GM19351 (cell line): Measurements from ENCODE around the gene MAGEA11.
"Not testable (repeated sequence)": the region's sequence is repeated elsewhere in the genome, so short reads cannot be mapped to it uniquely, and the experiment has no call there.

Experiments
- ATAC-seq: cut with Tn5 transposase; IDR thresholded peaks from one replicate; pipeline ENCODE4 v1.9.1; 2021; ENCODE audit warnings: mild to moderate bottlenecking, moderate library complexity; ENCODE audit not compliant: unreplicated experiment

Gene MAGEA11, protein sequence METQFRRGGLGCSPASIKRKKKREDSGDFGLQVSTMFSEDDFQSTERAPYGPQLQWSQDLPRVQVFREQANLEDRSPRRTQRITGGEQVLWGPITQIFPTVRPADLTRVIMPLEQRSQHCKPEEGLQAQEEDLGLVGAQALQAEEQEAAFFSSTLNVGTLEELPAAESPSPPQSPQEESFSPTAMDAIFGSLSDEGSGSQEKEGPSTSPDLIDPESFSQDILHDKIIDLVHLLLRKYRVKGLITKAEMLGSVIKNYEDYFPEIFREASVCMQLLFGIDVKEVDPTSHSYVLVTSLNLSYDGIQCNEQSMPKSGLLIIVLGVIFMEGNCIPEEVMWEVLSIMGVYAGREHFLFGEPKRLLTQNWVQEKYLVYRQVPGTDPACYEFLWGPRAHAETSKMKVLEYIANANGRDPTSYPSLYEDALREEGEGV

GRCh38 chrX:149711545-149712236 is at the start of gene MAGEA11:
Gene MAGEA11 (plus strand): TSS chrX:149712060. CDS start chrX:149713160, 1,100 bp downstream.
- ATAC-seq, result no peak

DNA sequence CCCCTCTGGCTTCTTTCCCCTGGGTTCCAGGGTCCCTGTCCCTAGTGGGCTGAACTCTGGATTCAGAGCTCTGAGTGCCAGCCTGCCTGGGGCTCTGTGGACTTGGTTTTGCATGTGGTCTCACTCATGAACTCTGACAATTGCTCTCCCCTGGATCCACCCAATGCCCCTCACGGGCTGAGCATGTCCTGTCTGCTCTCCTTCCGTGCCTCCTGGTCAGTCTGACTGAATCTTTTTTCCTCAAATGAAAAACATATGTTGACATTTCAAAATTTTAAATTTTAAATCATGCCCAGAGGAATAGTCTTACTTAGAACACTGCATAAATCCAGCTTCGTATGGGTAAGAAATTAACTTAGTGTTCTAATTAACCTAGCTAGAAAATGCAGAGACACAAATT is 36.8 kb upstream of the MAGEA11 start:
- not testable (repeated sequence) for ATAC-seq

DNA sequence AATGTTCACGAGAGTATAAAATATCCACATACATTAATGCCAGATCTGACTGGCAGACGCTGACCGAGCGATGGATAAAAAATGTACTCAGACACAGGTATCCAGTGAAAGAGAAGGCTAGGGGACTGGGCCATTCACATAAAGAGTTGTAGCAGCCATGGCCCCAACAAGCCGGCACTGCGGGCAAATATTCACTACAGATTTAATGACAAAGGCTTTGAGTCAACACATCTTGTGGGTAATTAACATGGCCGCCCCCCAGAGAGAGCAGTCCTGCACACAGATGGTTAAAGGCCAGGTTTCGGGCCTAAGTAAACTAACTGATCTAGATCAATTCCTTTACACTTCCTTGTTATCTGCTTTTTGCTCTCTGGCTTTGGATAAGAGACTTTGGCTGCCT is 36.3 kb upstream of the MAGEA11 start:
- ATAC-seq, result not testable (repeated sequence)

GRCh38 chrX:149679164-149679678 is 32.6 kb upstream of the MAGEA11 start:
- ATAC-seq, result not testable (repeated sequence)

- no peak for ATAC-seq
Measured at GRCh38 chrX:149681182-149681581, 30.7 kb upstream of the MAGEA11 start.

DNA sequence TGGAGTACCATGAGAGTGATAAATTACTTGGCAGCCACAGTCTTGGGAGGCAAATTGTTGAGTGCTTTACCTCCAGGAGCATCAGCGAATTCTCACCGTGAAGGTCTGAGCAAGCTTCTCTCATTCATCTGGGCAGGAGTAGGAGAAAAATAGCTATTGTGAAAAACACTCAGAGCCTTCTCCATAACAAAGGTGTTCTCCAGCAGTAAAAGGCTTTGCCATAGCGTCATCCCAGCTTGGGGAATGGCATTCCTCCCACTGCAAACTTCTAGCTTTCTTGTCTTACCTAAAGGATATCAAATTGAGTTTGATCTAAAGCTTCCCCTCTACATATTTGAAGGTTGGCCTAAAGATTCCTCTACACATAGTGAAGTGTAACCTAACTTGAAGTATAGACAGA is 29.8 kb upstream of the MAGEA11 start:
- no peak for ATAC-seq

DNA sequence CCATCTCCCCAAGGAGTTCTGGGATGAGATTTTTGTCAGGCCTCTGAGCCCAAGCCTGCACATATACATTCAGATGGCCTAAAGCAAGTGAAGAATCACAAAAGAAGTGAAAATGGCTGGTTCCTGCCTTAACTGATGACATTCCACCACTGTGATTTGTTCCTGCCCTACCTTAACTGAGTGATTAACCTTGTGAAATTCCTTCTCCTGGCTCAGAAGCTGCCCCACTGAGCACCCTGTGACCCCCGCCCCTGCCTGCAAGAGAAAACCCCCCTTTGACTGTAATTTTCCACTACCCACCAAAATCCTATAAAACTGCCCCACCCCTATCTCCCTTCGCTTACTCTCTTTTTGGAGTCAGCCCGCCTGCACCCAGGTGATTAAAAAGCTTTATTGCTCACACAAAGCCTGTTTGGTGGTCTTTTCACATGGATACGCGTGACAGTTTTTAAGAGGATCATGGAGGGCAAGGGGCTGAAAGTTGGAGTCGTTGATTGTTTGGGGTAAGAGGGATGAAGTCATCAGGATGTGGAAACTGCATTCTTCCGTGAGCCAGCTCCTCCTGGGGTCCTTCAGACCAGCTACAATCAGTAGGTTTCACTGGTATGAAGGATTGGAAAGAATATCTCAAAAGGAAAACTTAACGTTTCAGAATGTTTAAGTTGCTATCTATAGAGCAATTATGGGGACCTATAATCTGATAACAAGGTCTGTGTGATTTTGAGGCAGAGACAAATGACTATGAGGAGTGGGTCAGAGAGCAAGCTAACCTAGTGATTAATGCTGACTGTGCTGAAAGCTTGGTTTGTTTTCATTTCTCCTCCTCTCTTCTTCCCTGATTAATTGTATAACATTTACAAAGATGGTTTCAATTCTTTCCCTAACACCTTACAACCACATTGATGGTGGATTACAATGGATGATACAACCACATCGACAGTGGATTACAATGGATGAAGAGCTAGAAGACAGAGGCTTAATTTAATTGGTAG is 28.6 kb upstream of the MAGEA11 start:
- no peak for ATAC-seq

- ATAC-seq, result no peak
Measured at GRCh38 chrX:149683966-149684730, 27.7 kb upstream of the MAGEA11 start.

- ATAC-seq, result no peak
Measured at GRCh38 chrX:149687991-149688390, 23.9 kb upstream of the MAGEA11 start.

- ATAC-seq, result no peak
Measured at GRCh38 chrX:149688552-149688951, 23.3 kb upstream of the MAGEA11 start.

DNA sequence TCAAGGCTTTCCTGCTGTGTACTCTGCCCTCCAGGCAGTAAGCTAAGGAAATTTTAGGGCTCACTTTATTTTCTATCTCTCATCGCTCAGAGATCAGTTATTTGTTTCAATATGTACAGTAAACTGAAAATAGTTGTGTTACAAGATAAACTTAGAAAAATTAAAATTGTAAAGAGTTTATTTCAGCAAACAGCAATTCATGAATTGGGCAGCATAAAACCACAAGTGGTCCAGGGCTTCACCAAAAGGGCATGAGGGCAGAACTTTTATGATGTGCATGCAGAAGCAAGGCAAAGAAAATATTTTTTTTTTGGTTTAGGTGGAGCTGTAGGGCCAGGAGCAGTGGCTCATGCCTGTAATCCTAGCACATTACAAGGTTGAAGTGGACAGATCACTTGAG is 20.1 kb upstream of the MAGEA11 start:
- no peak for ATAC-seq

GRCh38 chrX:149692686-149693272 is 19.1 kb upstream of the MAGEA11 start:
- not testable (repeated sequence) for ATAC-seq

DNA sequence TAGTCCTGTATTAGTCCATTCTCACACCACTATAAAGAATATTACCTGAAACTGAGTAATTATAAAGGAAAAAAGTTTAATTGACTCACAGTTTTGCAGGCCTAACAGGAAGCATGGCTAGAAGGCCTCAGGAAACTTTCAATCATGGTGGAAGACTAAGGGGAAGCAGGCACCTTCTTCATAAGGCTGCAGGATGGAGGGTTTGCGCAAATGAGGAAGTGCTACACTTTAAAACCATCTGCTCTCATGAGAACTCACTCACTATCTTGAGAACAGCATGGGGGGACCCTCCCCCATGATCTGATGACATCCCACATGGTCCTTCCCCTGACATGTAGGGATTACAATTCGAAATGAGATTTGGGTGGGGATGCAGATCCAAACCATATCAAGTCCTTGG is 12.1 kb upstream of the MAGEA11 start:
- no peak for ATAC-seq

GRCh38 chrX:149704664-149705063 is 7.2 kb upstream of the MAGEA11 start:
- ATAC-seq, result no peak

DNA sequence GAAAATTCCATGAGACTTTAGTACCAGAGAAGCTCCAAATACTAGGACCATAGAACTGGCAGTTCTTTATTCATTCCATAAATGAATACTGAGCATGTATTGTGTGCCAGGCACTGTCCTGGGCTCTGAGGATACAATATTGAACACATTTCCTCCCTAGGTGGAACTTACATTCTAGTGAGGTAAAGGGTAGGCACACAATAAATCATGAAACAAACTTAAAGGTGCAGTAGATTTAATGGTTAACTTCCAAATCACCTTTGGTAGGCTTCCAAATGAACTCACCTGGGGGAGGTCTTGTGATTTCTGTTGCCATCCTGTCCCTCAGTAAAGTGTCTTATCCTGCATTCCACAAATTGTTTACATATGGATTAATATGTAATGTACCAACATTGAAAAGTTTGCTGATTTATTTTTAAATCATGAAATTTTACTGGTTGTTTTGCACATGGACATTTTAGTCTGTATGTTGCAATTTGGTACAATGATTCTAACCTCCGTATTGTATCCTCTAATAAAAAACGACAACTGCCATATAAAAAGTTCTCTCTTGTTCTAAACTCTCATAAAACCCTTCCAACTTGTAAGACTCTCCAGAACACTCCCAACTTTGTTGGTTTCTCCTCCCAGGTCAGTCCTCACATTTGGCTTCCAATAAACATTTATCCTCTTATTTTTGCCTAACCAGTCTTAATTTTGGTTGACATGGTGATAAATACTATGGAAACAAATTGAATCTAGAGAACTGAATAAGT is 4.5 kb upstream of the MAGEA11 start:
- no peak for ATAC-seq

DNA sequence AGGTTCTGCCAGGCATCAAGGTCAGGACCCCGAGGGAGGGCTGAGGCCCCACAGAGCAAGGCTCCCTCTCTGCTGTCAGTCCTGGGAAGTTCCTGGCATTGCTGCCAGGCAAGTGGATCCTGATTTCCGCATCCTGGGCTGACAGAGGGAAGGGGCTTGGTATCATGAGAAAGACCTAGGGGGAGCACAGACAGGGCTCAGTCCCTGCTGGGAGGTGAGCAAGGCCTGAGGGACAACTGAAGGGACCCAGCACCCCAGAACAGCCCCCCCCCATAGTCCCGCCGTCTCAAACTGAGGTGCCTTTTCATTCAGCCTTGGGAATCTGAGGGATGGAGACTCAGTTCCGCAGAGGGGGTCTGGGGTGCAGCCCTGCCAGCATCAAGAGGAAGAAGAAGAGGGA is 971 bp downstream of the MAGEA11 start:
- ATAC-seq, result no peak

- no peak for ATAC-seq
Measured at GRCh38 chrX:149713279-149714050, 1.6 kb downstream of the MAGEA11 start.

DNA sequence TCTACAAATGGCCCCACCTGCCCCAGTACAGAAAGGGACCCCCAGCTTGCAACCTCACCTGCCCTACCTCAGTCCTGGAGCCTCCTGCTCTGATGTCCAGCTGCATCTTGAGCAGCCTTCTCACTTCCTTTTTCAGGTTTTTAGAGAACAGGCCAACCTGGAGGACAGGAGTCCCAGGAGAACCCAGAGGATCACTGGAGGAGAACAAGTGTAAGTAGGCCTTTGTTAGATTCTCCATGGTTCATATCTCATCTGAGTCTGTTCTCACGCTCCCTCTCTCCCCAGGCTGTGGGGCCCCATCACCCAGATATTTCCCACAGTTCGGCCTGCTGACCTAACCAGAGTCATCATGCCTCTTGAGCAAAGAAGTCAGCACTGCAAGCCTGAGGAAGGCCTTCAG is 3.6 kb downstream of the MAGEA11 start:
- peak; percentile 63 for ATAC-seq
